Daoy (cell line): ENCODE data around the gene NUFIP2. TPM values are rescaled to one million over a fixed set of nuclear protein-coding genes. Genes with fewer than 3 reads are reported as not detected.

ENCODE experiments used
- total RNA-seq: library from RNA; depleted of rRNA; stranded (reverse); fragments of >200 nt; shearing (Covaris generic); gene quantifications from 2 replicates; pipeline ENCODE4 v1.2.3, GENCODE V29; 2014; rRNA removed

Gene NUFIP2
- total RNA-seq, 1 experiment from 2014 or later = 23.8 TPM

Other genes starting within 250 kb of the NUFIP2 start
- gene MYO18A, start 113.8 kb downstream of the NUFIP2 start, total RNA-seq = 11.9 and 20.1 TPM in 2 replicates
- gene CRYBA1, start 47.3 kb downstream of the NUFIP2 start, total RNA-seq = not detected in 2 replicates
- gene TAOK1, start 96.2 kb upstream of the NUFIP2 start, total RNA-seq = 26.7 and 27.5 TPM in 2 replicates